GM18511 (cell line): Measurements from ENCODE around the gene HOXA10.

Experiments used
- ATAC-seq: cut with Tn5 transposase; IDR thresholded peaks from one replicate; pipeline ENCODE4 v1.9.1; 2021; ENCODE audit warnings: mild to moderate bottlenecking, moderate library complexity; ENCODE audit not compliant: unreplicated experiment

HOXA10 gene

GRCh38 chr7:27168265-27168947, 5.7 kb downstream of the HOXA10 start:
- ATAC-seq = no peak

DNA sequence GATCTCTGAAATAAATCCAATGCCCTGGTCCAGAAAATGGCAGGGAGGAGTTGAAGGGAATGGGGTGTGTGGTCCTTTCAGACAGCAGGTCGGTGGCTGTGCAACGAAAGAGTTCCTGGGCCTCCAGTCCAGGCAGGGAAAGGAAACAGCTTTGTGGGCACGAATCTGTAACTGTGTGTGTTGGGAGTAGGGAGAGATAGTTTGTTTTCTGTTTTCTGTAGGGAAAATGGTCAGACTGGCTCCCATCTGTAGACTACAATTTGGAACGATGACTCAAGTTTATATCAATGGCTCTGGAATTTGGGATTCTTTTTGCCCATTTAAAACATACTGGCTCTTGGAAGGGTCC, 6.2 kb downstream of the HOXA10 start:
- ATAC-seq = no peak

DNA sequence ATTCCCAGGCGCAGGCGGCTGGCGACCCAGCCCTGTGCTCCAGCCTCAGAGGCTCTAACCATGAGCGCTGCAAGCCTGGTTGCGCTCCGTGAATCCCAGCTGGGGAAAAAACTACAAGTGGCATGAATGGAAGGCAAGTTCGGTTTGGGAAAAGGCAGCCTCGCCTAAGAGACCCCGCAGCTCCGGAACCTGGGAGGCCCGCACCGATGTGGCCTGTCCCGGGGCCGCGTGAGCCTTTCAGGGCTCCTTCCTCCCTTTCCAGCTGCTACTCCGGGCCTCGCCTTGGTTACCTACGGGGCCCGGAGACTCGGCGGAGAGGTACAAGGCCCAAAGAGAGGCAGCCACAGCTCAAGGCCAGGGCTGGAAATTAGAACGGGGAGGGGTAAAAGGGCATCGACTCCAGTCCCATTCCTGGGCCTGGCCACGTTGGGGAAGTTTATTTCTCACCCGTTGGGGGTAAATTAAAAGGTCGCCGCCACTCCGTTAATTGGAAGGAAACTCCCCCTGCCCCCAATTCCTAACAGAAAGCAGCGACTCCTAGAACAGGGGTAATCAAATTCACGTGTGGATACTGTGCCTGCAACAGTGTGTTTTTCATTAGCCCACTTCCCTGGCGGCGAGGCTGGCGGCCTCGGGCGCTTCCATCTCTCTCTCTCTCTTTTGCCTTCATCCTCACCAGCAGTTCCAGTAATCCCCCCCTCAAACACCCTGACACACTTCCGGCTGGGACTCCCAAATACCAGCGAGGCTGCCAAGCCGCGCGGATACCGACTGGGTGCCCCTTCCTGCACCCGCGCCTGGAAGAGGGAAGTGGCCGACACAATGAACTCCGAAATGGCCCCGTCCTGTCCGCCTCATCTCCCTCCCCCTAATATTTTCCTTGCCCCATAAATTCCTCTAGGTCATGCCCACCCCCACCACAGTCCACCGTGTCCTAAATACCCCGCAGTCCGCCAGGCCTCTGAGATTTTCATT, 7.3 kb downstream of the HOXA10 start:
- no peak for ATAC-seq

GRCh38 chr7:27165996-27166530, 8.1 kb downstream of the HOXA10 start:
- ATAC-seq = no peak

- no peak for ATAC-seq
Measured at GRCh38 chr7:27165089-27165995, 8.8 kb downstream of the HOXA10 start, which contains the start of gene HOXA9. HOXA9 (minus strand) TSS chr7:27165537; CDS start chr7:27165457, 80 bp downstream.

DNA sequence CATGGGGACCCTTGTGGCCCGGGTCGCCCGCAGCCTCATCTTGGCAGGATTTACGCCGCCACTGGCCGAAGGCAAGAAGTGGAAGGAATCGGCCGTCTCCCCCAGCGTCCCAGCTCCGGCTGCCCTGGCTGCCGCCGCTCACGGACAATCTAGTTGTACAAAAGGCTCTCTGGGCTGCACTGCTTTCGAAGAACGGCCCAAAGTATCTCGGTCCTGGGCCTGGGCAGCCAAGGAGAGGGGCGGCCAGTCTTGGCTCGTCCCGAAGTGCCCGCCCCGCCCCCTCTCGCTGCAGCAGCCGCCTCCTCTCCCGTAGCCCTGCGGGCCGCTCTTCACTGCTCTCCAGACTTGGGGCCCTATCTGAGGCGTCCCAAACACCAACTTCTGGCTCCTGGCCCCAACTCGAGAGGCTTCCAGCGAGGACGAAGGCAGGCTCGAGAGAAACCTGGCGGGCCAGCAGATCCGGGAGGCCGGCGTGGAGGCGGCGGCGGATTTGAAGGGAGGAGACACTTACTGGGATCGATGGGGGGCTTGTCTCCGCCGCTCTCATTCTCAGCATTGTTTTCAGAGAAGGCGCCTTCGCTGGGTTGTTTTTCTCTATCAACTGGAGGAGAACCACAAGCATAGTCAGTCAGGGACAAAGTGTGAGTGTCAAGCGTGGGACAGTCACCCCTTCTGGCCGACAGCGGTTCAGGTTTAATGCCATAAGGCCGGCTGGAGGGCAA, 9.6 kb downstream of the HOXA10 start:
- no peak for ATAC-seq

GRCh38 chr7:27164045-27164366, 10.1 kb downstream of the HOXA10 start:
- ATAC-seq = no peak

DNA sequence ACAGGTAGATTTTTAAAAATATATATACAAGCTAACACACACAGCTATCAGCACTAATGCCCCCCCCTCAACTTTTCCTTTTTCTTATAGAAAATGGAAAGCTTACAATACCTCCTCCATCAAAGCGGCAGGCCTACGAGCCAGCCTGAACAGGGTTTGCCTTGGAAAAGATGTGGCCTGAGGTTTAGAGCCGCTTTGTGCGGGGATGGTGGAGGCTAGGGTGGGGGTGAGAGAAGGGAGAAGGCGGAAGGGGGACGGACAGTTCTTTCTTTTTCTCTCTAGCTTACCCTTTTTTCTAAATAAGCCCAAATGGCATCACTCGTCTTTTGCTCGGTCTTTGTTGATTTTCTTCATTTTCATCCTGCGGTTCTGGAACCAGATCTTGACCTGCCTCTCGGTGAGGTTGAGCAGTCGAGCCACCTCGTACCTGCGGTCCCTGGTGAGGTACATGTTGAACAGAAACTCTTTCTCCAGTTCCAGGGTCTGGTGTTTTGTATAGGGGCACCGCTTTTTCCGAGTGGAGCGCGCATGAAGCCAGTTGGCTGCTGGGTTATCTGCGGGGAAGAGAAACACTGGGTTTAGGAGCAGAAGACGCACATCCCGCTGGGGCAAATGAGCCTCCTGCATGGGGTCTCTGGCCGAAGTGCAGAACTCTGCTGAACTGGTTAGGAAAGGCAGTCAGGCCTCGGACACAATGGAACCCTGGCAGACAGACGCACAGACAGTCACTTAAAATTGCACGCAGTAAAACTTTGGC, 10.7 kb downstream of the HOXA10 start:
- ATAC-seq = no peak

GRCh38 chr7:27162561-27163287, 11.4 kb downstream of the HOXA10 start:
- ATAC-seq = no peak

GRCh38 chr7:27161721-27162560, 12.2 kb downstream of the HOXA10 start:
- ATAC-seq = no peak

DNA sequence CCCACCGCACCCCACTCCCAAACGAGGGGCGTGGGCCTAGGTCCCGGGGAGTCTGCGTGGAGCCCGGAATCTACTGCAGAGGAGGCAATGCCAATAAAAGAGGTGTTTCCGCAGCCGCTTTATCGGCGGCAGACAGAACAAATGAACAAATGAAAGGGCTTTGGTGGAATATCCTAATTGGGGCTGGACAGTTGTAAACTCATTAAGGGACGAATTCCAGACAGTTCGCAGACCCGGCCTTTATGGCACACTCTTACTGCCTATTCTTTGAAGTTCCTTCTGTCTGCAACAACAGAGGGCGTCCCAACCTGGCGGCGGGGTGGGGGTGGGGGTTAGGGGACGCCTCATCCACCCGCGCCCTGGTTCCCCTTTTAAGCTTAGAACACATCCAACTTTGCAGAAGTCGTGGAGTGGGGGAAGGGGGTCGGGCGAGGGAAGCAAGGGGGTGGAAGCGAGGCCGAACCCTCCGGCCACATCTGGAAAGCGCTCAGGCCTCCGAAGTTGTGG, 12.9 kb downstream of the HOXA10 start:
- no peak for ATAC-seq

DNA sequence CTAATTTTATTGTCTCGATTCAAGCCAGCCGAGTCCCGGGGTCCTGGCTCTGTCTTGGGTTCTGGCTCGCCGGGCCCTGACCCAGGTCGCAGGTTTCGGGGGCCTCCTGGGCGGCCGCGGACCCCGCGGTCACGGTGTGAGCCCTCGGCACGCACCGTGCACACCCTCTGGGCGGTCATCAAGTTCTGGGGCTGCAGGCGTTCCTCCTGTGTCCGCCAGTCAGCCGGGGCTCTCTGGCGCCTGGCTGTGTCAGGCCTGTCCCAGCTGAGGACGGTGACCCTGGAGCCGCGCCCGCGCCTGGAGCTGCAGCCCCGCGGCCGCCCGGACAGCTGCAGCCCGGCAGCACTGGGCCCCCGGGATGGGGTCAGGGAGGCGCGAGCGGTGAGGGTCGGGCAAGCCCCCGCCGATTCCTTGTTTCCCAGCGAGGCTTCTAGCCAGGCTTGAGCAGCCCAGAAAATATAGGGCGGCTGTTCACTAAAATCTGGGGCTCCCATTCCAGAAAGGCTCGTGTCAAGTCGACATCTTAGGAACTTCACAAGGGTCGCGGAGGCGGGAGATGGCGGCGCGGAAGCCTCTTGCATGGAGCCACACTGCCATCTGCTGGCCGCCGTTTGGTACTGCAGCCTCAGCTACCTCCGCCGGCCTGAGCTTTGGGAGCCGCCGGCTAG, 13.4 kb downstream of the HOXA10 start:
- peak; percentile 73 for ATAC-seq

DNA sequence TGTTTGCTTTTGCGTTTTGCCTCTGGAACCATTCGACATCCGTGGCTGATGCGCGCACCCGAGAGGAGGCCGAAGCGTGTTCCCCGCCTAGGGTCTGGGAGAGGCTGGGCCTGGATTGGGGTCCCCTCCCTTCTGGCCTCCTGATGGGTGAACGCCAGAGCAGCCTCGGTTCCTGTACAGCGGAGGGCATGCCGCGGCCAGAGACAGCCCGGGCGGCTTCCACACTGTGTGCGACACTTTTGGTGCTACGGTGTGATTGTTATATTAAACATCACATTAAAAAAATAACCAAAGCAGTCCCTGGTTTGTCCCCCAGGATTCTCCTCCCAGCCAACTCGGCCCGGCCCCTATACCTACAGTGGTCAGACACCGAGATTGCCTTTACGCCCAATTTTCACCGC, 14.0 kb downstream of the HOXA10 start:
- ATAC-seq = peak; percentile 22

DNA sequence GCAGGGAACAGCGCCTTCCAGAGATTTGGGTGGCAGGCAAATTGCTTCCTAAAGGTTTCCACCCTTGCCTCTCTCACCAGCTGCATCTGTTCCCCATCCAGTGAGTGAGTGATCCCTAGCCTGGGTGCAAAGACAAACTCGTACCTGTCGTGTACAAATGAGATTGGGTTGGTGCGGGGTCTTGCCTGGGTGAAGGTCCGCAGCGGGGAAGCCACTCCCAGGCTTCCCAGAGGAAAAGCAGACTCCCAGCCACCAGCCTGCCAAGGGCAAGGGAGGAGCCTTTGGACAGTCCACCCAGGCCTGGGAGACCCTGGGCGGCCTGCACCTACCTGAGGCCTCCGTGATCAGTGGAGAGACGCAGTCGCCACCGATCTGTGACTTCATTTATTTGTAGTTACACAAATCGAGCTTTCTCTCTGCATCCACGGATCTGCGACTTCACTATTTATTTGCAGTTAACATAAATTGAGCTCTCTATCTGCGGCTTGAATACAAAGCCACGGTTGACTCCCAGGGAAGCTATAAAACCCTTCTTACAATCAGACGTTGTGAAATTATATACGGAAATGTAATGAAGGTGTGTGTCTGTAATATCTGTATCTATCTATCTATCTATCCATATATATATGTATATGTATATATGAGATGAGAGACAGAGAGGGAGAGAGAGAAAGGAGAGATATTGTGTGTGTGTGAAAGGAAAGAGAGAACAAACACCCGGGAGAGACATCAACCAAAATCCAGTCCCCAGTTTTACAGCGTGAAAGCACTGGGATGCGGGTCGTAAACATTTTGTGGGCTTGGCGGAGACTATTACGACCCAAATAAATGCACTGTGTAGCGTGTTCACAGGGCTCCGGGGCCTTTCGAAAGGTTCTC, 14.6 kb downstream of the HOXA10 start:
- ATAC-seq = no peak

DNA sequence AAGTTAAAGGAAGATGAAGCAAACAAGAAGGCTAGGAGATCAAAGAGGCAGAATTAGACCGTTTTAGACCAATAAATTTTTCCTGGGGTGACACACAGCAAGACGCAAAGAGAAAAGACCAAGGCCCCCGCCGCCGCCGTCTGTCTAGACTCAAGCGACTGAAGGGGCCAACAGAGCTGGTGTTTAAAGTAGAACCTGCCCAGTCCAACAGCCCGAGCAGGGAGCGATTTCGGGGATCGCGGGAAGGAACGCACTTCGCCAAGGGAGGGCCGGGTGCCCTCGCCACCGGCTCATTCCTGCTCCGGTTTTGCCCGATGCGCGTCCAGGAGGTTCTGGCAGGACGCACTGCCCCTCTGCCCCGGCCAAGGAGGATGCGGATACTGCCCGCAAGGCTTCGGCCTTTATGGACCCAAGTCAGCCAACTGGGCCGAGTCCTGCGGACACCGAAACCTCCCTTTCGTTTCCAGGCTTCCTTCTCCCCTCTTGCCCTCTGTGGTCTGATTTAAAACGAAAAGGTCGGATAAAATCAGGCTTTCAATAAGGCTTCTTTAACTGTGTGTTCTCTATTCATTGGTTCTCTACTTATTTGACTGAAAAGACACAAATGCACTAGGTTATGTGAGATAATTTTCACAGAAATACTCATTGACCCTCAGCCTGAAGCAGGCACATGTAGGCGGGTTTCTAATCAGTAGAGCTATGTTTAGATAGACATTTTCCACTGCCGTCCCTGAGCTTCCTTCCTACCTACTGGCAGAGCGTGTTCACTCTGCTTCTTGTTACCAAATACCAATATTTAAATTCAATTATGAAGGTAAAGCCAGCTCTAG, 15.5 kb downstream of the HOXA10 start:
- no peak for ATAC-seq
